22Rv1 (cell line): ENCODE measurements around the gene PARD6G.
"Not testable (repeated sequence)": the region's sequence is repeated elsewhere in the genome, so short reads cannot be mapped to it uniquely, and the experiment has no call there.

Experiments used
- H3K27ac ChIP-seq: fragments of 450-650 bp; 2 replicates; pipeline ENCODE4 v1.5.1; 2017
- CTCF ChIP-seq: fragments of 450-650 bp; IDR thresholded peaks from 2 replicates; pipeline ENCODE4 v1.5.1; 2017; ENCODE audit warnings: mild to moderate bottlenecking
- ZFX ChIP-seq: fragments of 450-650 bp; IDR thresholded peaks from 2 replicates; pipeline ENCODE4 v1.6.1; 2017; ENCODE audit warnings: antibody characterized with exemption, borderline replicate concordance

The PARD6G gene

GRCh38 chr18:80239830-80240229, 7.5 kb downstream of the PARD6G start:
- no peak overlapping the region for H3K27ac ChIP-seq
- no peak for TF ChIP-seq ZFX
- no peak for TF ChIP-seq CTCF

GRCh38 chr18:80238651-80239260, 8.6 kb downstream of the PARD6G start:
- H3K27ac ChIP-seq = no peak overlapping the region
- no peak for TF ChIP-seq CTCF
- no peak for TF ChIP-seq ZFX

GRCh38 chr18:80237519-80237918, 9.8 kb downstream of the PARD6G start:
- H3K27ac ChIP-seq = not testable (repeated sequence)

- no peak for TF ChIP-seq CTCF
- TF ChIP-seq ZFX = no peak
- H3K27ac ChIP-seq = no peak overlapping the region
These were observed 12.9 kb downstream of the PARD6G start for GRCh38 chr18:80234398-80234797.

GRCh38 chr18:80233899-80234298, 13.4 kb downstream of the PARD6G start:
- TF ChIP-seq ZFX (no peak), CTCF (no peak)
- no peak overlapping the region for H3K27ac ChIP-seq

GRCh38 chr18:80233201-80233835, 14.0 kb downstream of the PARD6G start:
- TF ChIP-seq ZFX (no peak), CTCF (no peak)
- no peak overlapping the region for H3K27ac ChIP-seq

GRCh38 chr18:80232710-80233109, 14.6 kb downstream of the PARD6G start:
- H3K27ac ChIP-seq = no peak overlapping the region
- TF ChIP-seq ZFX (no peak), CTCF (no peak)

- no peak overlapping the region for H3K27ac ChIP-seq
- no peak for TF ChIP-seq ZFX
- no peak for TF ChIP-seq CTCF
These were observed 15.3 kb downstream of the PARD6G start for GRCh38 chr18:80232030-80232429.
